GM18507 (cell line): ENCODE measurements around the gene PRKD2.

ENCODE experiments used
- DNase-seq: peaks from one replicate; pipeline ENCODE4 v3.0.0; 2011; ENCODE audit warnings: low read depth; ENCODE audit not compliant: insufficient read length; ENCODE audit errors: extremely low spot score
- FAIRE-seq: peaks from 2 replicates; lab custom pipeline; 2011; peaks lifted over from hg19 to GRCh38; lab: Jason Lieb, UNC

Gene PRKD2

GRCh38 chr19:46744005-46744691 is 27.2 kb upstream of the PRKD2 start:
- DNase-seq: no peak
- no peak for FAIRE-seq

DNA sequence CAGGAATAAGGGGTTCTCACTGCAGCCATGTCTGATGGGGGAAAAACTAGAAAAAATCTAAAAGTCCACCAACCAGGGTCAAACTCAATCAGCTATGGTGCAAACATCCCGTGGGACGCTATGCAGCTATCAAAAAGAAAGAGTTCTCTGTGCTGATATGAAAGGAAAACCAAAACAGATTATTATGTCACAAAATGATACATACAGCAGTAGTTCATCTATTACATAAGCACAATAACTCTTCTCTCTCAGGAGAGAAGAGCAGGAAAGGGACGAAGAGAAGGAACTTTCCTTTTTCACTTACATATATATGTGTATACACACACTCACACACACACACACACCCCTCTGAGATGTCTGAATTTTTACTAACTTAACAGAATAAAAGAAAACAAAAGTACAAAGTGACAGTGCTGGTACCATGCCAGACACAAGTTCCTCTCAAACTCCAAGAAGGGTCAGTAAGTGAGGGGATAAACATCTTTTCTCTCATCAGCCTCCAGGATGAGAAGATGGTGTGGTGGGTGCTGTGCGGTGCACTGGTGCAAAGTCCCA is 26.1 kb upstream of the PRKD2 start:
- peak; percentile 61 for FAIRE-seq
- DNase-seq: no peak

DNA sequence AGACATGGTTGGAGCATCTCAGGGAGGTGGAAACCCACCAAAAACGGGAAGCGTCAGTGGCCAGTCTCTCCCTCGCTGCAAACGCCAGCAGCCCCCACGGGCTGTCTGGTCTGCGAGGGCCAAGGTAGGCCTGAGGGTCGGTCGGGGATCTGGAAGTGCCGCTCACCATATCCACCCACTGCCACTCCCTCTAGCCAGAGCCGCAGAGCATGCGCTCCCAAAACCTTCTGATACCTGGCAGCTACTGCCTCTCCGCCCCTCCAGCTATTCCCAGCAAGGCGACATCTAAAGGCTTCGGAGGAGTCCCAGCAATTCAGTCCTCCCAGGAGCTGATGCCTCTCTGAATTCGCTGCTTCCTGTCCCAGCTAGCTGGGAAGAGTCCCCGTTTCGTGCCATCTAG is 24.5 kb upstream of the PRKD2 start:
- DNase-seq: no peak
- no peak for FAIRE-seq

- no peak for DNase-seq
- no peak for FAIRE-seq
Observed at GRCh38 chr19:46739290-46739771, 22.4 kb upstream of the PRKD2 start.

DNA sequence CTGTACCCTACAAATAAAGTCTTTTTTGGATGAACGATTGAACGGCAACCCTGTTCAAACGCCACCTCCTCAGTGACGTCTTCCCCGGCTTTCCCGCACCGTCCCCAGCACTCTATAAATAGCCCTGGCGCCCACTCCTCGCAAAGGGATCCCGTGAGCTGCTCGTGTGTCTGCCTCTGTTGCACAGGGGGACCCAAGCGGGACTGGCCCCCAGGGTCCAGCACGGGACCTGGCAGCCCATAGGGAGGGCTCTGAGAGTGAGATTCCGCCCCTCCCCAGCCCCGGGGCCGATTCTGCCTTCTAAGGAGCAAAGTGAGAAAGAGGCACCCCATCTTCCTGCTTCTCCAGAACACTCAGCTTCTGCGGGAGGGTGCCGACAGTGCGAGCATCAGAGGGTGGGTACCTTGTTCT is 20.9 kb upstream of the PRKD2 start:
- FAIRE-seq: no peak

DNA sequence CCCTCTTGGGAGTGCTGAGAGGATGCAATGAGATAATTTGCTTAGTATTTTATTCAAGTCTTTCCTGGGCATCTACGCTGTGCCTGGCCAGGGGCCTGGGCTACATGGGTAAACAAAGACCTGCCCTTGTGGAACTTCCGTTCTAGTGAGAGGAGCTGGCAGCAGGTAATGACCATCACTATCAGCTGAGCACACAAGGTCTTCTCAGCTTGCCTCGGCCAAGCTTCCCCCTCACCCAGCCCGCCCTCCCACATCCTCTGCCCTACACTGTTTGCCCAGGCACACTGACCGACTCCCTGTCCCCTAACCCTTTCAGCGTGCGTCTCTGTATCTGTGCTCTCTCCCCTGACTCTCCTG is 20.4 kb upstream of the PRKD2 start:
- DNase-seq: no peak
- FAIRE-seq: no peak

More for the DNA sequence above, 20.9 kb upstream of the PRKD2 start:
- DNase-seq: no peak

DNA sequence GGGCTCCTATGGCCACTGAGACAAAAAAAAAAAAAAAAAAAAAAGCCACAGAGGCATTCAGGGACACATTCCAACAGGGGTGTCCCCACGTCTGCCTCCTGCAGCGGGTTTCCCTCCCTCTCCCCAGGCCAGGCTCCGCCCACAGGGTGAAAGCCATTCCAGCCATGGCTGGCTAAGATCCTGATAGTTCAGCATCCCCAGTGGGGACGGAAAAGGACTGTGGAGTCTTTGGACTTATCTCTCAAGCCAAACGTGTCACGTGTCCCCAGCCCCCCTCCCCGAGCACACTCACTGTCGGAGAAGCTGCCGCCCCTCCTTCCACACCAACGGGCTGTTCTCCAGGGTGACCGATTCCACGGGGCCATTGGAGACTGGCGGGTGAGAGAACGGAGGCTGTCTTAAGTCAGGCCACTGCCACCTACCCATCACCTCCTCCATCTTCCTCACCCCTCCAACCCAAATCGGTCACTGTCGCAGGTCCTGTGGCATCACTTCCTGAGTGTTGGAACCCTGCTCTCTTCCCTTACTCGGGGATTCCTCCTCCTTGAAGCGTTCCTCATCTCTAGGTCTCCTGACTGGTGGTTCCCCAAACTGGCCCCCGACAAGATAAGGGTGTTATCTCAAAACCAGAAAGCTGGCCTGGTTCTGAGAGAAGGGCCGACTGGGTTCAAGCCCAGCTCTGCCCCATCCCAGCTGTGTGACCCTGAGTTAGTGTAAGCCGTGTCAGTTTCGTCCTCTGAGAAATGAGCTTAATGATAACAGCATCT is 19.8 kb upstream of the PRKD2 start:
- FAIRE-seq: no peak
- no peak for DNase-seq

- DNase-seq (no peak), FAIRE-seq (no peak)
Observed at GRCh38 chr19:46733690-46734292, 16.9 kb upstream of the PRKD2 start.

GRCh38 chr19:46732966-46733689 is 16.2 kb upstream of the PRKD2 start:
- DNase-seq: no peak
- no peak for FAIRE-seq

- DNase-seq (no peak), FAIRE-seq (no peak)
Observed at GRCh38 chr19:46732172-46732938, 15.4 kb upstream of the PRKD2 start.

DNA sequence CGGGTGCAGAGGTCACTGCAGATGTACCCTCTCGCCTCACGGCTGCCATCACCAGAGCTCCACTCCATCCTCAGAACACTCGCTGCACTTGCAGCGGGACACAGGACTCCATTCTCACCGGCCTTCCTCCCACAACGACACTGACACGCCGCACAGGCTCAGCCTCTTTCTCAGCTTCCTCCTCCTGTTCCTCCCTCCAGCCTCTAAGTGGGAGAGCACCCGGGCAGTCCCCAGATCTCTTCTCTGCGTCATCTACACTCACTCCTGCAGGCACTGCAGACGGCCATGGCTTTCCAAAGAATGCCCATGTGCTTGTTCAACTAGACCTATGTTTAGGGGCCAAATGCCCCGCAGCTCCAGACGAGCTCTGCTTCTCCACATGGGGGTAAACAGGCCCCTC is 14.7 kb upstream of the PRKD2 start:
- FAIRE-seq (no peak), DNase-seq (no peak)

- DNase-seq (no peak), FAIRE-seq (no peak)
Observed at GRCh38 chr19:46731007-46731501, 14.1 kb upstream of the PRKD2 start.

DNA sequence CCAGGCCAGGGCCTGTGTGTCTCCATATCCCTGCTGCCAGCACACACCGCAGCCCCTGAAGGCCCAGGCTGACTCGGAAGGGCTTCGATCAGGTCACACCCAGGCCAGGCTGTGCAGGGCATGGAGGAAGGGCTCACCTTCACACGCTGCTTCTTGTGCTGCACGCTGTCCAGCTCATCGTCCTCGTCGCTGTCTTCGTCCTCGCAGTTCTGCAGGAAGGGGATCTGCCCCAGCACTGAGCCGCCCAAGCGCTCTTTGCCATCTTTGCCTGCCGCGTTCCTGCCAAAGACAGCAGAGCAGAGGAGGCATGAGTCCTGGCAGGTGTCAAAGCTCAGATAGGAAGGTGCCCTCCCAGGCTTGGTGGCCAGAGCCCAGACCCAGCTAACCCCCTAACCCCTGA is 13.7 kb upstream of the PRKD2 start:
- FAIRE-seq (no peak), DNase-seq (no peak)

GRCh38 chr19:46730187-46730586 is 13.3 kb upstream of the PRKD2 start:
- FAIRE-seq: no peak

DNA sequence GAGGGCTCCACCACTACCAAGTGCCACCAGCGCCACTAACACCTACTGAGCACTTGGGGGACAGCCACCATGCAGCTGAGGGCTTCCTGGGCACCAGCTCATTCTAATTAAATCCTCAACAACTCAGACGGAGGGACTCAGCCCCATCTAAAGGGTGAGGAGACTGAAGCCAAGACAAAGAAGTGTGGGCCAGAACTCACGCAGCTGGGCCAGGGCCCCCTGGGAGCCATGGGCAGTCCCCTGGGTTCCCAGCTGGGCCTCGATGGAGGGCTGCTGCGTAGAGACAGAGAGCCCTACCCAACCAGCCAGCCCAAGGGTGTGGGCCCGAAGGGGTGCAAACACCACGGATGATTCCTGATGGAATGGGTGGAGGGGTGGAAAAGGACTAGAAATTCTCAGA is 12.8 kb upstream of the PRKD2 start:
- no peak for DNase-seq
- FAIRE-seq: no peak

More at GRCh38 chr19:46730187-46730586, 13.3 kb upstream of the PRKD2 start:
- DNase-seq: no peak

GRCh38 chr19:46728693-46729339 is 11.9 kb upstream of the PRKD2 start:
- peak; percentile 83 for DNase-seq
- FAIRE-seq: peak; percentile 79

DNA sequence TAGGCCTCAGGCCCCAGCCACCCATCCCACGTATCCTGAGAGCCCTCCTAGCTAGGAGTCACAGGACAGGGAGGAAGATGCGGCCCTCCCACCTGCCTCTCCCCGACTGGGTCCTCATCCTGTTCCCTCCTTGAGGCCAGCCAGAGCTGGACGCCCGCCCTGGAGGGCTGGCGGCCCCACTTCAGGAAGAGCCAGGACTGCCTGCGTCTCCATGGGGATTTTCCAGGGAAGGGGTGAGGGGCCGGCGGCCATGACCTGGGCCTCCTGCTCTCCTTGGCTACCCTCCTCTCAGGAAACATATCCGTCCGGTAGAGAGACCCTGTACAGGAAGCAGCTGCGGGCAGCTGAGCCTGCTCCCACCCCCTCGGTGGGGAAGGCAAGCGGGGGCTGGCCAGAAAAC is 11.3 kb upstream of the PRKD2 start:
- no peak for FAIRE-seq
- no peak for DNase-seq

DNA sequence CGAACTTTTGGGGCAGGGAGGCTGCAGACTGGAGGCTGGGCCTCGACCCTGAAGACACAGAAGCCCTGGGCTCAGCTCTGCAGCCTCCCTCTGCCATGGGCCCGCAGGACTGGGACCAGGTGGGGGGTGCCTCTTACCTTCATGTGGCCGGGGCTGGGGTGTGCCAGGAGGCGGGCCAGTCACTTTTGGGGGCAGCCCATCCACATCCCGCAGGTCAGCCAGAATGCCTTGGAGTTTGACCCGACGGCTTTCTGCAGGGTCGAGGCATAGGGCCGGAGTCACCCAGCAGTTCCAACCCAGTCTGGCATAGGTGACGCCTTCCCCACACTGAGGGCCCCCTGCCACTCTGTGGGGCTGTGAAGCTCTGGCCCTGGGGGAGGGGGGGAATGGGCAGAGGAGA is 10.8 kb upstream of the PRKD2 start:
- DNase-seq: no peak
- no peak for FAIRE-seq
